DND-41 (cell line): ENCODE results near the gene IVL.

Source experiments
- ATAC-seq: fragments of 200-7000 bp; cut with Tn5 transposase; 3 replicates; pipeline ENCODE4 v1.9.1; 2021; ENCODE audit warnings: low read depth; ENCODE audit not compliant: insufficient read depth
- DNase-seq: peaks from one replicate; pipeline ENCODE4 v3.0.0-alpha.2; 2020
- H2AFZ ChIP-seq: 2 replicates; pipeline ENCODE4 v1.6.0; 2012; ENCODE audit warnings: low read depth, low read length
- H3K27ac ChIP-seq: 2 replicates; pipeline ENCODE4 v1.5.1; 2012; ENCODE audit warnings: low read length, inconsistent platforms
- H3K27me3 ChIP-seq: fragments of 200-600 bp; sonication (generic); 2 replicates; pipeline ENCODE4 v1.6.0; 2012; ENCODE audit warnings: low read length, mild to moderate bottlenecking, inconsistent platforms; ENCODE audit not compliant: insufficient read depth, poor library complexity
- H3K36me3 ChIP-seq: 2 replicates; pipeline ENCODE4 v1.5.1; 2012; ENCODE audit warnings: low read length, inconsistent platforms; ENCODE audit not compliant: insufficient read depth
- H3K4me1 ChIP-seq: 2 replicates; pipeline ENCODE4 v1.5.1; 2012; ENCODE audit warnings: mild to moderate bottlenecking, low read length; ENCODE audit not compliant: insufficient read depth
- H3K4me2 ChIP-seq: 2 replicates; pipeline ENCODE4 v1.6.0; 2012; ENCODE audit warnings: mild to moderate bottlenecking, moderate library complexity, low read length, inconsistent platforms; ENCODE audit not compliant: insufficient read depth
- H3K4me3 ChIP-seq, 2 experiments: fragments of 200-600 bp in 1 of 2; shearing (Covaris generic) in 1 of 2; 2 replicates each; pipeline ENCODE4 v1.5.1; 2012 to 2016; ENCODE audit warnings: inconsistent platforms in 2 of 2, low read length in 2 of 2, mild to moderate bottlenecking in 2 of 2, low read depth in 1 of 2, moderate library complexity in 1 of 2
- H3K79me2 ChIP-seq: 2 replicates; pipeline ENCODE4 v1.6.0; 2012; ENCODE audit warnings: low read length, inconsistent platforms; ENCODE audit not compliant: insufficient read depth
- H3K9ac ChIP-seq: 2 replicates; pipeline ENCODE4 v1.6.0; 2012; ENCODE audit warnings: low read depth, mild to moderate bottlenecking, inconsistent platforms, low read length, moderate library complexity
- H3K9me3 ChIP-seq: 2 replicates; pipeline ENCODE4 v1.5.1; 2012; ENCODE audit warnings: low read length, moderate library complexity, mild to moderate bottlenecking, inconsistent platforms; ENCODE audit not compliant: insufficient read depth, severe bottlenecking
- H4K20me1 ChIP-seq: 2 replicates; pipeline ENCODE4 v1.6.0; 2012; ENCODE audit warnings: low read length; ENCODE audit not compliant: insufficient read depth
- EZH2 ChIP-seq: IDR thresholded peaks from 3 replicates; pipeline ENCODE4 v1.6.1; 2012; ENCODE audit warnings: borderline replicate concordance, low read depth, mild to moderate bottlenecking, moderate library complexity, low read length, inconsistent platforms; ENCODE audit not compliant: severe bottlenecking
- TF ChIP-seq, protein P1 (sequence below): IDR thresholded peaks from 2 replicates; pipeline ENCODE4 v1.5.1; 2012; ENCODE audit warnings: borderline replicate concordance, low read length, moderate library complexity, mild to moderate bottlenecking; ENCODE audit not compliant: poor library complexity, severe bottlenecking; ENCODE audit errors: extremely low read depth

IVL gene

DNA sequence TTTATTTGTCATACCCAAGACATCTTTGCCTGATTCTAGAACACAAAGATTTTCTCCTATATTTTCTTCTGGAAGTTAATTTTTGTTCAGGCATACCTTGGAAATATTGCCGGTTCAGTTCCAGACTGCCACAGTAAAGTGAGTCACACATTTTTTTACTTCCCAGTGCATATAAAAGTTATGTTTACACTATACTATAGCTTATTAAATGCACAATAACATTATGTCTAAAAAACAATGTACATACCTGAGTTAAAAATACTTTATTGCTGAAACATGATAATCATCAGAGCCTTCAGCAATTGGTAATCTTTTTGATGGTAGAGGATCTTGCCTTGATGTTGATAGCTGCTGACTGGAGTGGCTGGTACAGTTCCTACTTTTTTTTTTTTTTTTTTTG lies 20.2 kb upstream of the IVL start:
- H3K79me2 ChIP-seq = no peaks in the 10 kb centered on the region
- no peaks in the 10 kb centered on the region for H3K9me3 ChIP-seq
- no peak overlapping the region for H2AFZ ChIP-seq
- peaks cover 11% of the 10 kb centered on the region for H3K27me3 ChIP-seq
- DNase-seq (no peak), ATAC-seq (no peak)
- H3K4me1 ChIP-seq = no peaks in the 10 kb centered on the region
- no peak overlapping the region for H3K4me2 ChIP-seq
- no peak overlapping the region for H3K27ac ChIP-seq
- H3K9ac ChIP-seq = no peak overlapping the region
- H3K36me3 ChIP-seq = no peaks in the 10 kb centered on the region
- H3K4me3 ChIP-seq = no peak overlapping the region
- no peaks in the 10 kb centered on the region for H4K20me1 ChIP-seq
- TF ChIP-seq, protein P1, sequence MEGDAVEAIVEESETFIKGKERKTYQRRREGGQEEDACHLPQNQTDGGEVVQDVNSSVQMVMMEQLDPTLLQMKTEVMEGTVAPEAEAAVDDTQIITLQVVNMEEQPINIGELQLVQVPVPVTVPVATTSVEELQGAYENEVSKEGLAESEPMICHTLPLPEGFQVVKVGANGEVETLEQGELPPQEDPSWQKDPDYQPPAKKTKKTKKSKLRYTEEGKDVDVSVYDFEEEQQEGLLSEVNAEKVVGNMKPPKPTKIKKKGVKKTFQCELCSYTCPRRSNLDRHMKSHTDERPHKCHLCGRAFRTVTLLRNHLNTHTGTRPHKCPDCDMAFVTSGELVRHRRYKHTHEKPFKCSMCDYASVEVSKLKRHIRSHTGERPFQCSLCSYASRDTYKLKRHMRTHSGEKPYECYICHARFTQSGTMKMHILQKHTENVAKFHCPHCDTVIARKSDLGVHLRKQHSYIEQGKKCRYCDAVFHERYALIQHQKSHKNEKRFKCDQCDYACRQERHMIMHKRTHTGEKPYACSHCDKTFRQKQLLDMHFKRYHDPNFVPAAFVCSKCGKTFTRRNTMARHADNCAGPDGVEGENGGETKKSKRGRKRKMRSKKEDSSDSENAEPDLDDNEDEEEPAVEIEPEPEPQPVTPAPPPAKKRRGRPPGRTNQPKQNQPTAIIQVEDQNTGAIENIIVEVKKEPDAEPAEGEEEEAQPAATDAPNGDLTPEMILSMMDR = no peak
- TF ChIP-seq EZH2 = no peak

DNA sequence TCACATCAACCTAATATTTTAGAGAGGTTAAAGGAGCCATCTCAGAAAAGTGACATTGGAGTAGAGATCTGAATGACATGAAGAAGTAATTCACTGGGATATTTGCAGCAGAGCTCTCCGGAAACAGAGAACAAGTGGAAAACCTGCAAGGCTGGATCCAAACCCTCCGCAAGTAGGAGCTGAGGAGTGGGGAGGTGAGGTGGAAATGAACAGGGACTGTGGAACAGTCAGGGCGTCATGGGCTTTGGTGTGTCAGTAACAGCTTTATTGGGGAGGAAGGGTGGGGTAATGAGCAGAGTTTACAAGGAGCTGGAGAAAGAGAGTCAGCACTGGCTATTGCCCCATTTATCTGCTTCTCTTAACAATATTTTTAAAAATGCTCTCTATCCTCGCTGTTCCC lies 9.3 kb upstream of the IVL start:
- no peaks in the 10 kb centered on the region for H3K4me1 ChIP-seq
- no peak overlapping the region for H3K9ac ChIP-seq
- H3K4me2 ChIP-seq = no peak overlapping the region
- no peak for DNase-seq
- no peaks in the 10 kb centered on the region for H3K79me2 ChIP-seq
- no peak overlapping the region for H2AFZ ChIP-seq
- no peak overlapping the region for H3K4me3 ChIP-seq
- TF ChIP-seq, protein P1 = no peak
- TF ChIP-seq EZH2 = no peak
- peaks cover 21% of the 10 kb centered on the region for H3K27me3 ChIP-seq
- no peaks in the 10 kb centered on the region for H3K36me3 ChIP-seq
- H4K20me1 ChIP-seq = no peaks in the 10 kb centered on the region
- no peak overlapping the region for H3K27ac ChIP-seq
- ATAC-seq = no peak
- no peaks in the 10 kb centered on the region for H3K9me3 ChIP-seq

DNA sequence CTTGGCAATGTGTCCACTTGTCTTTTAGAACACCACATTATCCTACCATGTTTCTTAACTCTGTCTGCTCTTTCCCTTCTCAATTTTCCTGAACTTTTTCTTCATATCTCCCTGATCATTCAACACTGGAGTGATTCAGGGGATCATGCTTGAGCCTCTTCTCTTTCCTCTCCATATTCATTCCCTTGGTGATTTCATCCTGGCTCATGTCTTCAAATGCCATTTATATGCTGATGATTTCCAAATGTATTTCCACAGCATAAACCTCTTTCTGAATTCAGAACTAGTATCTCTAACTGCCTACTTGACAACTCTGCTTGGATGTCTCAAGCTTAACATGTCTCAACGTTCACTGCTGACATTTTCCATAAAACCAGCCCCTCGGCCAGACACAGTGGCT lies 8.5 kb upstream of the IVL start:
- Histone ChIP-seq H2AFZ (no peak overlapping the region), H3K79me2 (no peaks in the 10 kb centered on the region), H3K4me1 (no peaks in the 10 kb centered on the region), H3K36me3 (no peaks in the 10 kb centered on the region), H3K4me3 (no peak overlapping the region), H3K27ac (no peak overlapping the region), H3K27me3 (peaks cover 25% of the 10 kb centered on the region), H3K9ac (no peak overlapping the region), H3K9me3 (no peaks in the 10 kb centered on the region), H3K4me2 (no peak overlapping the region), H4K20me1 (no peaks in the 10 kb centered on the region)
- TF ChIP-seq EZH2 = no peak
- TF ChIP-seq, protein P1 = no peak
- ATAC-seq (no peak), DNase-seq (no peak)

DNA sequence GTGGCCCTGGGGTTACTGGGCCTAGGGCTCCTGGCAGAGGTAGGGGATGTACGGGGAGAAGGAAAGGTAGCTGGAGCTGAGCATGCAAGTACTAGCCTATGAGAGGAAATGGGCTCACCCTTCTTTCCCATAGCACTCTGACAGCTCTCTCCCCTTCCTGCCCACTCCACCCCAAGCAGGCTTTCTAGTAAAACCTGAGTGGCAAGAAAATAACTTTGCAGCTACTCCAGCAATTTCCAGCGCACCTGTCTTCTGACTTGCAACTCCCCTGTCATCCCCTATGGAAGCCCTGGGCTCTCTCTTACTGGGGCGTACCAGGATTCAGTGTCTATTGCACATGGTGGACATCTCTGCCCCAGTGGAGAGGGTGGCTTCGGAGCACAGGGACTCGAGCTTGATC lies 6.7 kb upstream of the IVL start:
- H3K4me3 ChIP-seq = no peak overlapping the region
- H3K36me3 ChIP-seq = no peaks in the 10 kb centered on the region
- no peak overlapping the region for H2AFZ ChIP-seq
- TF ChIP-seq, protein P1 = no peak
- TF ChIP-seq EZH2 = no peak
- no peak overlapping the region for H3K27ac ChIP-seq
- H3K4me1 ChIP-seq = no peaks in the 10 kb centered on the region
- DNase-seq = no peak
- no peaks in the 10 kb centered on the region for H3K9me3 ChIP-seq
- H3K4me2 ChIP-seq = no peak overlapping the region
- no peak overlapping the region for H3K9ac ChIP-seq
- H4K20me1 ChIP-seq = no peaks in the 10 kb centered on the region
- H3K27me3 ChIP-seq = peaks cover 16% of the 10 kb centered on the region
- H3K79me2 ChIP-seq = no peaks in the 10 kb centered on the region
- ATAC-seq = no peak
